ENCODE results near the gene OR7A17.

The OR7A17 gene

DNA sequence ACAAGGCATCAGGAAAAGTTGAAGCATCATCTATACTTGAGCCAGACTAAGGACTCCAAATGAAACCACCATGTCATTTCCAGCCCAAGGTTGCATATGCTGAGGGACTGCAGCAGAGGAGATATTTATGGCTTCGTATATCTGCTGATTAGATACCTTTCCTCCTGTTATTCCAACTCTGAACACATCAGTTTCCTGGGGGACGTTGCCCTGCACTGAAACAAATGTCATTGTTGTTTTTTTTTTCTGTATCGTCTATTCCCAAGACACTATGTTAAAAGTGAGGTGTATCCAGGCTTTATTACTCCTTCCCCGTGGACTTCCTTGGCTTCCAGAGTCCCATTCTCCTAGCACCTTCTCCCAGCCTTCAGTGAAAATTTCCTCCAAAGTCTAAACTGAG is at the start of gene OR7A17:
Gene OR7A17 (minus strand): TSS at position 101 of the 400 bp plus-strand sequence. CDS start 4,777 bp downstream, outside the sequence.
- no peak for DNase-seq (ENCODE audit: low read depth)

GRCh38 chr19:14933506-14933905 is 47.6 kb upstream of the OR7A17 start:
- DNase-seq (ENCODE audit: low read depth): no peak

- no peak for DNase-seq (ENCODE audit: low read depth)
Measured at GRCh38 chr19:14916848-14917247, 30.9 kb upstream of the OR7A17 start.

DNA sequence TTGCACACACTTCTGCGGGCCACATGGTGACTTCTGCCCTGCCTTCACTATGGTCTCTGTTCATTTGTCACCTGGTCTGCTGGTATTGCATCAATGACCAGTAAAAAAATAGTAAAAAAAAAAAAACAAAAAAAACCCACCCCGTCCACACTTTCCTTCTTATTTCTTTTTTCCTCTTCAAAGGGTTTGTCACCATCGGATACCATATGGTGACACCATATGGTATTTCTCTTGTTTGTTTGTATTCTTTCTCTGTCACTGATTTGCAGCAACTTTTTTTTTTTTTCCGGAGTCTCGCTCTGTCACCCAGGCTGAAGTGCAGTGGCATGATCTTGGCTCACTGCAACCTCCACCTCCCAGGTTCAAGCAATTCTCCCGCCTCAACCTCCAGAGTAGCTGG is 29.2 kb upstream of the OR7A17 start:
- DNase-seq (ENCODE audit: low read depth): no peak

GRCh38 chr19:14906711-14907110 is 20.8 kb upstream of the OR7A17 start:
- DNase-seq (ENCODE audit: low read depth): no peak

DNA sequence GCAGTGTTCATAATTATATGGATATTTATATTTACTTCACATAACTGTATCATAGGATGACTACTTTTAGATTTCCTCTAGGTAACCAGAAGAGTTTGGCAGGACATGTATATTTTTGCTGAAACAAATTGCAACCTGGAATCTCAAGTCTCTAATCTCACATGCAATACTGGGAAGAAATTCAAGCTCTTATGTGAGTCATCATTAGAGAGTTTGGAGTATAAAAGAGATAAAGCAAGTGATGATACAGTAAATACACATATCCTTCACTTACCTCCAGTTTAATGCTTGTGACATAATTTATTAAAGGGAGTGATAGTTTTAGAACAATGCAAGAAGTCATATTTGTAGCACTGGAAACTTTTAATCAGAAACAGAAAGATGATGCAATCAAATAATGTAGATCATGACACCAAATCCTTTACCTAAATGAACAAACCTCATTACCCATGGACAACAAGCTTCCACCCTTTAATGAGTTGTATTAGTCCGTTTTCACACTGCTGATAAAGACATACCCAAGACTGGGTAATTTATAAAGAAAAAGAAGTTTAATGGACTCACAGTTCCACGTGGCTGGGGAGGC is 15.8 kb upstream of the OR7A17 start:
- DNase-seq (ENCODE audit: low read depth): no peak

DNA sequence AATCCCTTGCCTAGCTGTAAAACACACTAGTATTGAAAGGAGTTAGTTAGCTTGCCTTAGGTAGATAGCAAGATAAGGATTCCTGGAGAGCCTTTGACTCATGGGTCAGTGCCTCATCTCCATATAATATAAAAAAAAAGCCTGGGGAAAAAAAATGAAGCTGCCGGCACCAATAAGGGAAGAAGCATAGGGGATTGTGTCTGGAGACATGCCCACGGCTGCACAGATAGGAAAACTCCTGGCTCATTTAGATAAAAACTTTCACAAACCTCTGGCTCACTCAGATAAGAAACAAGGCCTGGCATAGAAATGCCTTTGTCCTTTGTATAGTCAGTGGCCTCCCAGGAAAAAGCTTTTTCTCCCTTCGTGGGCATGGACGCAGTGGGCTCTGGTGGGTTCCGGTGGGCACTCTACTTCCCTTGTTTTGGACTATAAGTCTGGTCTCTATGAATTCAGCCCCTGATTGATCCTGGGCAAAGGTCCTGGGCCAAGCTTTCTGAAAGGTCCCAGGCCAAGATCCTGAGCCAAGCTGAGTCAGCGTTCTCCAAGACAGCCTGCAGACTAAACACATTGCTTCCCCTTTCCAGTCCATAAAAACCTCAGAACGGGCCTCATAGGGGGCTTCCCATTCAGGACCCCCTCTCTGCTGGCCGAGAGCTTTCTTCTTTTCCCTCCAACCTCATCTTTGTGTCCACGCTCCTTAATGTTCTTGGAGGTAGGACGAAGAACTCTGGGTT is 4.9 kb upstream of the OR7A17 start:
- no peak for DNase-seq (ENCODE audit: low read depth)

DNA sequence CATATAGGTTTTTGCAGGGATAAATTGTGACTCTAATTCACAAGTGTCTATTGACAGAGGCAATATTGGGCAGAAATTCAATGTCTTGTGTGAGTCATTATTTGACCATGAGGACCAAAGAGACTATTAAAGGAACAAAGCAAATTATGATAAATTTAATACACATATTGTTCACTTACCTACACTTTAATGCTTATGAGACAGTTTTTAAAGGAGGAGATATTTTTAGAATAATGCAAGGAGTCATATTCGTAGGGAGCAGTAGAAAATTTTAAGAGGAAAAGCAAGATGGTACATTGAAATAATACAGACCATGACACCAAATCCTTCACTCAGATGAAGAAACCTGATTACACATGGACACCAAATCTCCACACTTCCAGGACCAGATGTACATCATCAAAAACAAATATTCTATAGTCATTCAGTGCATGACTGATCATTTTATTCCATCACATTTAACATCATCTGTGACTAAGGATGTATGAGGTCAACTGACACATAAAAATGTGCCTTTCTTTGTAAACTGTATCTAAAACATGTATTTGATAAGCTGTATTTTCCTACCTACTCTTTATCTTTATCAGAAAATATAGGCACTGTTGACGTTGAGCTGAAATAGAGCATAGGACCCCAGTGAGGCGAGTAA is 4.2 kb upstream of the OR7A17 start:
- no peak for DNase-seq (ENCODE audit: low read depth)

GRCh38 chr19:14871619-14872230 is 14.2 kb downstream of the OR7A17 start:
- DNase-seq (ENCODE audit: low read depth): no peak

DNA sequence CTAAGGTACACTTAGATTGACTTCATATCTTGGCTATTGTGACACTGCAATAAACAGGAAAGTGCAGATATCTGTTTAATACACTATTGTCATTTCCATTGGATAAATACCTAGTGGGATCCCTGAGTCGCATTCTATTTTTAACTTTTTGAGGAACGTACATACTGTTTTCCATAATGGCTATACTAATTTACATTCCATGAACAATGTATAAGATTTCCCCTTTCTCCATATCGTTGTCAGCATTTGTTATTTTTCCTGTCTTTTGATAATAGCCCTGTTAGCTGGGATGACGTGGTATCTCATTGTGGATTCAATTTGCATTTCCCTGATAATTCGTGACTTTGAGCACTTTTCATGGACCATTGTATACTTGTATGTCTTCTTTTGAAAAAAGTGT is 17.4 kb downstream of the OR7A17 start:
- no peak for DNase-seq (ENCODE audit: low read depth)

DNA sequence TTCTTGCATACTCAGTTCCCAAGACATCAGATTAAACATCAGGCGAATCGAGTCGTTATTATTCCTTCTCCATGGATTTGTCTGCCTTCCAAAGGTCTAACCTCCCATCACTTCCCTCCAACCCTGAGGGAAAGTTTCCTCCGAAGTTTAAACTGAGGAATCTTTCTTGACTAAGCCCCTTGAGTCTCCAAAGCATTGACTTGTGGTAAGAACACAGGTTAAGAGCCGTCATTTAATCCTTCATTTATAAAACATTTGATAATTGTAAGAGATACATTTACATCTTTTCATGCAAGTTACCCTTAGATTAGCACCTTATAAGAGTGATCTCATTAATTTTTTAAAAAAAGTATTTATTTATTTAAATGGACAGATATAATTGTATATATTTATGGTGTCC is 37.1 kb downstream of the OR7A17 start, which contains the start of gene OR7A10:
Gene OR7A10 (minus strand): TSS at position 101 of the 400 bp plus-strand sequence. CDS start 7,045 bp downstream, outside the sequence.
- DNase-seq (ENCODE audit: low read depth): no peak

DNA sequence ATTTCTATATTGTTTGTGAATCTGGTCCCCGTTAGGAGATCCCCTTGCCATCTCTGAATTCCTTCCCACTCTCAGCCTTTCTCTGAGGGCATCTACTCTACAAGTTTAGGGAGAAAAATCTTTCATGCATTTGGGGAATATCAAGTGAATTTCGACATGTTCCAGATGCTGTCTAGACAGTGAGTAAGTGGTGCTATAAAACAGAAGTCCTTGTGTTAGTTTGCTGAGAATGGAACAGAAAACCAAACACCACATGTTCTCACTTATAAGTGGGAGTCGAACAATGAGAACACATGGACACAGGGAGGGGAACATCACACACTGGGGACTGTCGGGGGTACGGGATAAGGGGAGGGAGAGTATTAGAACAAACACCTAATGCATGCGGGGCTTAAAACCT is 42.4 kb downstream of the OR7A17 start:
- no peak for DNase-seq (ENCODE audit: low read depth)

GRCh38 chr19:14843169-14843568 is 42.8 kb downstream of the OR7A17 start:
- DNase-seq (ENCODE audit: low read depth): no peak

DNA sequence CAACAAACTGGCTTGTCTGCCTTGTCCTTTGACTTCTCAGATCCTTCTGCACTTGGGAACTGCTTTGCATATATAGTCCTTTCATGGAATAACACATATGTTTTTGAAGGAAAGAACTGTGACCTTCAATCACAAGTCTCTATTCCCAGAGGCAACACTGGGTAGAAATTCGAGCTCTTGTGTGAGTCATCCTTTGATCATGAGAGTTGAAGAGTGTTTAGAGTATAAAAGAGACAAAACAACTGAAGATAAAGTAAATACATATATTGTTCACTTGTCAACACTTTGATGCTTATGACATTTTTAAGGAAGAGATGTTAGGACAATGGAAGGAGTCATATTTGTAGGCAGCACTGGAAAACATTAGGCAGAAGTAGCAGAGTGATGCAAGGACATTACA is 45.7 kb downstream of the OR7A17 start:
- DNase-seq (ENCODE audit: low read depth): no peak

DNA sequence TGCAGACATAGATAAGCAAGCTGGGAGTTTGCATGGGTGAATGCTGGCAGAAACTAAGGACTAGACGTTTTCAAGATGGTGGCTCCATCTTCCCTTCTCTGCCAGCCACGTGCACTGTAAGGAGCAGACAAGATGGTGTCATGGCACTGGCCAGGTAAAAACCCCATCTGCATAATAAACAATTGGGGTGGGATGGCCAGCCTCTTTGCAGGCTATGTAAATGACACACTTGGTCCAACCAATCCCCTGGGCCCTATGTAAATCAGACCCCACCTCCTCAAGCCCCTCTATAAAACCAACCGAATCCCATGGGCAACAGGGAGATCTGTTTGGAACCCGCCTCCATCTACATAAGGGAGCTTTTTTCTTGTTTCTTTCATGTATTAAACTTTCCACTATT is 48.5 kb downstream of the OR7A17 start:
- no peak for DNase-seq (ENCODE audit: low read depth)

DNA sequence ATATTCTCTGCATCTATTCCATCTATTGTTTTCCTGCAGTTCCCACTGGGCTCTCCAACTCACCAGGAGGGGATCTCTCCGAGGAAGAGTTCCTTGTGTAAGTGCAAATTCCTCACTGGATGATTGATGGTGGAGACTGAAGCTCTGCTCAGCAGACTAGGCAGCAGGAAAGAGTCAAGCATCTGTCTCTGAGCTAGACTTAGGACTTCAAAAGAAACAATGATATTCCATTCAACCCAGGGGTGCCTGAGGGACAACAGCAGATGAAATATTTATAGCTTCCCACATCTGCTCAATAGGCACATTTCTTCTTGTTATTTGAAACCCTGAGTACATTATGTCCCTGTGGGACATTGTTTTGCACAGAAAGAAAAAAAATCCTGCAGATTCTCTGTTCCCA is 50.9 kb downstream of the OR7A17 start, which contains the start of the genes OR7A5 and OR7C1:
Gene OR7A5 (minus strand): TSS at position 175 of the 400 bp plus-strand sequence. CDS start 6,944 bp downstream, outside the sequence.
Gene OR7C1 (minus strand): TSS at position 175 of the 400 bp plus-strand sequence. CDS start 35,049 bp downstream, outside the sequence.
- DNase-seq (ENCODE audit: low read depth): no peak

- no peak for DNase-seq (ENCODE audit: low read depth)
Measured at GRCh38 chr19:14830702-14831101, 55.2 kb downstream of the OR7A17 start.

Data from stimulated activated CD4-positive, alpha-beta T cell treated with anti-CD3 and anti-CD28 coated beads, Interleukin-2, amount 100 ng/mL, for 4 hours (primary cell).